GM23338 (cell line): ENCODE data around the gene IRX2. TPM values are rescaled to one million over a fixed set of nuclear protein-coding genes. Genes with fewer than 3 reads are reported as not detected.

Experiments used
- ATAC-seq: fragments of 200-7000 bp; cut with Tn5 transposase; 3 replicates; pipeline ENCODE4 v1.9.1; 2020
- DNase-seq: peaks from one replicate; pipeline ENCODE4 v3.0.0-alpha.2; 2015; ENCODE audit warnings: low spot score
- H2AFZ ChIP-seq: fragments of 200-600 bp; sonication (generic); 2 replicates; pipeline ENCODE4 v1.8.0; 2016; ENCODE audit warnings: antibody characterized with exemption, mild to moderate bottlenecking, moderate library complexity
- H3F3A ChIP-seq: fragments of 200-600 bp; sonication (generic); replicated peaks from 2 replicates; pipeline ENCODE4 v1.8.0; 2017; ENCODE audit warnings: antibody characterized with exemption, mixed run types, low read depth
- H3K27ac ChIP-seq: fragments of 200-600 bp; sonication (generic); 2 replicates; pipeline ENCODE4 v1.6.1; 2016; ENCODE audit warnings: low read depth
- H3K27me3 ChIP-seq: fragments of 200-600 bp; sonication (generic); 2 replicates; pipeline ENCODE4 v1.8.0; 2016; ENCODE audit warnings: mild to moderate bottlenecking, mixed run types, moderate library complexity; ENCODE audit not compliant: insufficient read depth
- H3K36me3 ChIP-seq: fragments of 200-600 bp; sonication (generic); 2 replicates; pipeline ENCODE4 v1.8.0; 2016; ENCODE audit warnings: mild to moderate bottlenecking; ENCODE audit not compliant: insufficient read depth
- H3K4me1 ChIP-seq: fragments of 200-600 bp; sonication (generic); 2 replicates; pipeline ENCODE4 v1.8.0; 2016; ENCODE audit warnings: mild to moderate bottlenecking, moderate library complexity; ENCODE audit not compliant: insufficient read depth
- H3K4me2 ChIP-seq: fragments of 200-600 bp; sonication (generic); 2 replicates; pipeline ENCODE4 v1.7.1; 2017; ENCODE audit warnings: mixed run types
- H3K4me3 ChIP-seq: fragments of 200-600 bp; sonication (generic); 2 replicates; pipeline ENCODE4 v1.6.1; 2016; ENCODE audit warnings: mixed run types
- H3K79me2 ChIP-seq: fragments of 200-600 bp; sonication (generic); replicated peaks from 2 replicates; pipeline ENCODE4 v1.8.0; 2017; ENCODE audit warnings: mild to moderate bottlenecking; ENCODE audit not compliant: insufficient read depth
- H3K9me2 ChIP-seq: fragments of 200-600 bp; sonication (generic); 2 replicates; pipeline ENCODE4 v1.8.0; 2017; ENCODE audit not compliant: insufficient read depth
- H4K20me1 ChIP-seq: fragments of 200-600 bp; sonication (generic); replicated peaks from 2 replicates; pipeline ENCODE4 v1.8.0; 2017; ENCODE audit warnings: mild to moderate bottlenecking; ENCODE audit not compliant: insufficient read depth
- H3K27ac Mint-ChIP-seq: 2 replicates; pipeline ENCODE4 v1.8.0; 2020; ENCODE audit warnings: inconsistent platforms, mild to moderate bottlenecking, moderate library complexity, mixed read lengths
- H3K27me3 Mint-ChIP-seq: 3 replicates; pipeline ENCODE4 v1.8.0; 2022; ENCODE audit warnings: low read depth, mild to moderate bottlenecking, moderate library complexity, mixed read lengths, inconsistent platforms; ENCODE audit not compliant: insufficient read depth, poor library complexity
- H3K36me3 Mint-ChIP-seq: 3 replicates; pipeline ENCODE4 v1.8.0; 2021; ENCODE audit warnings: low read depth, mild to moderate bottlenecking, inconsistent platforms, moderate library complexity, mixed read lengths
- H3K4me1 Mint-ChIP-seq: 3 replicates; pipeline ENCODE4 v1.8.0; 2020; ENCODE audit warnings: mild to moderate bottlenecking, inconsistent platforms, mixed read lengths
- H3K4me3 Mint-ChIP-seq: 3 replicates; pipeline ENCODE4 v1.8.0; 2021; ENCODE audit warnings: moderate library complexity, mild to moderate bottlenecking, inconsistent platforms, mixed read lengths
- H3K9me3 Mint-ChIP-seq: 3 replicates; pipeline ENCODE4 v1.8.0; 2020; ENCODE audit warnings: moderate library complexity, mild to moderate bottlenecking, inconsistent platforms, mixed read lengths
- CREB1 ChIP-seq: fragments of 250-450 bp; sonication (Bioruptor Pico); IDR thresholded peaks from 2 replicates; pipeline ENCODE4 v1.5.0; 2020; ENCODE audit warnings: low read depth, mild to moderate bottlenecking, moderate library complexity
- CTCF ChIP-seq, 2 experiments: fragments of 200-600 bp in 1 of 2; sonication (generic) in 1 of 2; conservative IDR thresholded peaks; 2 replicates each; pipeline versions ENCODE4 v1.5.1 to v1.6.1; 2016 to 2017; ENCODE audit warnings: antibody characterized with exemption in 2 of 2, low read depth in 2 of 2, mild to moderate bottlenecking in 2 of 2, moderate library complexity in 1 of 2
- ETS1 ChIP-seq: IDR thresholded peaks from 2 replicates; pipeline ENCODE4 v1.6.1; 2016; ENCODE audit warnings: antibody characterized with exemption
- EZH2 ChIP-seq: fragments of 200-600 bp; sonication (generic); IDR thresholded peaks from one replicate; pipeline ENCODE4 v1.8.0; 2017; ENCODE audit warnings: antibody characterized with exemption, mild to moderate bottlenecking, low read depth; ENCODE audit not compliant: unreplicated experiment
- EZH2phosphoT487 ChIP-seq: fragments of 200-600 bp; sonication (generic); IDR thresholded peaks from one replicate; pipeline ENCODE4 v1.8.1; 2018; ENCODE audit warnings: antibody characterized with exemption; ENCODE audit not compliant: unreplicated experiment
- JUNB ChIP-seq: IDR thresholded peaks from one replicate; pipeline ENCODE4 v1.6.1; 2016; ENCODE audit warnings: antibody characterized with exemption; ENCODE audit not compliant: unreplicated experiment
- NANOG ChIP-seq: IDR thresholded peaks from 2 replicates; pipeline ENCODE4 v1.6.1; 2016; ENCODE audit warnings: antibody characterized with exemption, borderline replicate concordance
- POLR2AphosphoS5 ChIP-seq: IDR thresholded peaks from 2 replicates; pipeline ENCODE4 v1.6.1; 2016; ENCODE audit warnings: antibody characterized with exemption, low read depth
- REST ChIP-seq: IDR thresholded peaks from one replicate; pipeline ENCODE4 v1.6.1; 2018; ENCODE audit warnings: antibody characterized with exemption; ENCODE audit not compliant: unreplicated experiment
- STAT1 ChIP-seq: IDR thresholded peaks from one replicate; pipeline ENCODE4 v1.6.1; 2016; ENCODE audit warnings: antibody characterized with exemption; ENCODE audit not compliant: unreplicated experiment
- ZNF114 ChIP-seq: fragments of 250-450 bp; sonication (Bioruptor Pico); IDR thresholded peaks from 2 replicates; pipeline ENCODE4 v1.5.0; 2020; ENCODE audit warnings: mild to moderate bottlenecking, moderate library complexity
- ZNF331 ChIP-seq: fragments of 250-450 bp; sonication (Bioruptor Pico); IDR thresholded peaks from 2 replicates; pipeline ENCODE4 v1.5.0; 2020; ENCODE audit warnings: low read depth, mild to moderate bottlenecking, moderate library complexity
- polyA plus RNA-seq: library from polyadenylated mRNA; unstranded; fragments of >200 nt; fragmentation: Nextera tagmentation; extraction: Ambion mirVana; gene quantifications from 2 replicates; pipeline ENCODE4 v1.2.1, GENCODE V29; 2016
- total RNA-seq: library from RNA; depleted of rRNA; stranded (reverse); fragments of >200 nt; shearing (Covaris generic); gene quantifications from 2 replicates; pipeline ENCODE4 v1.2.3, GENCODE V29; 2014
- TF ChIP-seq, protein P1 (sequence below): fragments of 250-450 bp; sonication (Bioruptor Pico); IDR thresholded peaks from 2 replicates; pipeline ENCODE4 v1.5.0; 2020; ENCODE audit warnings: mild to moderate bottlenecking, moderate library complexity

The IRX2 gene
- total and polyA plus RNA-seq, 2 experiments from 2014 or later: 13.6 to 25.3 TPM

DNA sequence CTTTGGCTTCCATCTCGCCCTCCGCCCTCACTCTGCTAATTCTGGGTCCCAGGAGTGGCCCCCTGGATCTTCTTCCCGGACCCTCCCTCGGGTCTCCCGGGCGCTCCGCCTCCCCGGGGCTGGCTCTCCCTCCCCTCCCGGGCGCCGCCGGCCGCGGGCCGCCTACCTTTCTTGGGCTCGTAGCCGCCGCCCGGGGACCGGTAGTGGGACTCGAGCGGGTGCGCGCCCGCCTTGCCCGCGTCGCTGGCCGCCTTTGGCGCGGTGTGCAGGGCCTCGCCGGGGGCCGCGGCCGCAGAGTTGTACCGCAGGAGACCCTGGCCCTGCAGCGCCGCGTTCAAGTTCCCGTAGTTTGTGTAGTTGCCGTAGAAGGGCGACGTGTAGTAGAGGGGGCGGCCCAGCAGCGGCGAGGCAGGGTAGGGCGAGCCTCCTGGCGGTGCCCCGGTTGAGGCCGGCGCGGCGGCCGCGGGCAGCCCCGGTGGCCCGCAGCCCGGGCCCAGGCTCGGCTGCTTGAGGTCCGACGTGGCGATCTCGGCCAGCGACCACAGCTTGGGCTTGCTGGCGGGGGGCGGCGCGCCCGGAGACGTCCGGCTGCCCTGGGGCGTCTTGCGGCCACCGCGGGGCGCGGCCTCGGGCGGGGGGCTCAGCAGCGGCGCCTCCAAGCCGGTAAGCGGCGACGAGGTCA, 3.2 kb downstream of the IRX2 start:
- peaks cover 44% of the 10 kb centered on the region for H3K4me1 Mint-ChIP-seq
- H3K4me3 ChIP-seq: peak overlapping the region; percentile 63; the same call in 1 of the 2 replicates
- H3K4me1 ChIP-seq: peaks cover 24% of the 10 kb centered on the region
- no peaks in the 10 kb centered on the region for H3K9me2 ChIP-seq
- H3K27me3 ChIP-seq: peaks cover 86% of the 10 kb centered on the region
- peaks cover 50% of the 10 kb centered on the region for H3K36me3 Mint-ChIP-seq
- peaks cover 4% of the 10 kb centered on the region; the same call in 2 of the 3 replicates for H3K9me3 Mint-ChIP-seq
- H3K27ac ChIP-seq: no peak overlapping the region
- H3K27me3 Mint-ChIP-seq: peaks cover 73% of the 10 kb centered on the region
- H3K79me2 ChIP-seq: peaks cover 42% of the 10 kb centered on the region
- H3K4me3 Mint-ChIP-seq: no peak overlapping the region
- peaks cover 41% of the 10 kb centered on the region for H4K20me1 ChIP-seq
- no peak overlapping the region for H2AFZ ChIP-seq
- peaks cover 8% of the 10 kb centered on the region; the same call in 1 of the 2 replicates for H3K36me3 ChIP-seq
- DNase-seq (peak; percentile 19), ATAC-seq (no peak)
- TF ChIP-seq ZNF114 (no peak), ETS1 (no peak), CTCF (conservative IDR thresholded peaks at IDR 0.05; ENCODE audit: low read depth in 2 of 2) (no peak), NANOG (no peak), JUNB (no peak), ZNF331 (CRISPR knock-in tag) (no peak), POLR2AphosphoS5 (no peak), EZH2phosphoT487 (no peak), EZH2 (no peak), STAT1 (no peak), REST (no peak), CREB1 (no peak)
- TF ChIP-seq, protein P1, sequence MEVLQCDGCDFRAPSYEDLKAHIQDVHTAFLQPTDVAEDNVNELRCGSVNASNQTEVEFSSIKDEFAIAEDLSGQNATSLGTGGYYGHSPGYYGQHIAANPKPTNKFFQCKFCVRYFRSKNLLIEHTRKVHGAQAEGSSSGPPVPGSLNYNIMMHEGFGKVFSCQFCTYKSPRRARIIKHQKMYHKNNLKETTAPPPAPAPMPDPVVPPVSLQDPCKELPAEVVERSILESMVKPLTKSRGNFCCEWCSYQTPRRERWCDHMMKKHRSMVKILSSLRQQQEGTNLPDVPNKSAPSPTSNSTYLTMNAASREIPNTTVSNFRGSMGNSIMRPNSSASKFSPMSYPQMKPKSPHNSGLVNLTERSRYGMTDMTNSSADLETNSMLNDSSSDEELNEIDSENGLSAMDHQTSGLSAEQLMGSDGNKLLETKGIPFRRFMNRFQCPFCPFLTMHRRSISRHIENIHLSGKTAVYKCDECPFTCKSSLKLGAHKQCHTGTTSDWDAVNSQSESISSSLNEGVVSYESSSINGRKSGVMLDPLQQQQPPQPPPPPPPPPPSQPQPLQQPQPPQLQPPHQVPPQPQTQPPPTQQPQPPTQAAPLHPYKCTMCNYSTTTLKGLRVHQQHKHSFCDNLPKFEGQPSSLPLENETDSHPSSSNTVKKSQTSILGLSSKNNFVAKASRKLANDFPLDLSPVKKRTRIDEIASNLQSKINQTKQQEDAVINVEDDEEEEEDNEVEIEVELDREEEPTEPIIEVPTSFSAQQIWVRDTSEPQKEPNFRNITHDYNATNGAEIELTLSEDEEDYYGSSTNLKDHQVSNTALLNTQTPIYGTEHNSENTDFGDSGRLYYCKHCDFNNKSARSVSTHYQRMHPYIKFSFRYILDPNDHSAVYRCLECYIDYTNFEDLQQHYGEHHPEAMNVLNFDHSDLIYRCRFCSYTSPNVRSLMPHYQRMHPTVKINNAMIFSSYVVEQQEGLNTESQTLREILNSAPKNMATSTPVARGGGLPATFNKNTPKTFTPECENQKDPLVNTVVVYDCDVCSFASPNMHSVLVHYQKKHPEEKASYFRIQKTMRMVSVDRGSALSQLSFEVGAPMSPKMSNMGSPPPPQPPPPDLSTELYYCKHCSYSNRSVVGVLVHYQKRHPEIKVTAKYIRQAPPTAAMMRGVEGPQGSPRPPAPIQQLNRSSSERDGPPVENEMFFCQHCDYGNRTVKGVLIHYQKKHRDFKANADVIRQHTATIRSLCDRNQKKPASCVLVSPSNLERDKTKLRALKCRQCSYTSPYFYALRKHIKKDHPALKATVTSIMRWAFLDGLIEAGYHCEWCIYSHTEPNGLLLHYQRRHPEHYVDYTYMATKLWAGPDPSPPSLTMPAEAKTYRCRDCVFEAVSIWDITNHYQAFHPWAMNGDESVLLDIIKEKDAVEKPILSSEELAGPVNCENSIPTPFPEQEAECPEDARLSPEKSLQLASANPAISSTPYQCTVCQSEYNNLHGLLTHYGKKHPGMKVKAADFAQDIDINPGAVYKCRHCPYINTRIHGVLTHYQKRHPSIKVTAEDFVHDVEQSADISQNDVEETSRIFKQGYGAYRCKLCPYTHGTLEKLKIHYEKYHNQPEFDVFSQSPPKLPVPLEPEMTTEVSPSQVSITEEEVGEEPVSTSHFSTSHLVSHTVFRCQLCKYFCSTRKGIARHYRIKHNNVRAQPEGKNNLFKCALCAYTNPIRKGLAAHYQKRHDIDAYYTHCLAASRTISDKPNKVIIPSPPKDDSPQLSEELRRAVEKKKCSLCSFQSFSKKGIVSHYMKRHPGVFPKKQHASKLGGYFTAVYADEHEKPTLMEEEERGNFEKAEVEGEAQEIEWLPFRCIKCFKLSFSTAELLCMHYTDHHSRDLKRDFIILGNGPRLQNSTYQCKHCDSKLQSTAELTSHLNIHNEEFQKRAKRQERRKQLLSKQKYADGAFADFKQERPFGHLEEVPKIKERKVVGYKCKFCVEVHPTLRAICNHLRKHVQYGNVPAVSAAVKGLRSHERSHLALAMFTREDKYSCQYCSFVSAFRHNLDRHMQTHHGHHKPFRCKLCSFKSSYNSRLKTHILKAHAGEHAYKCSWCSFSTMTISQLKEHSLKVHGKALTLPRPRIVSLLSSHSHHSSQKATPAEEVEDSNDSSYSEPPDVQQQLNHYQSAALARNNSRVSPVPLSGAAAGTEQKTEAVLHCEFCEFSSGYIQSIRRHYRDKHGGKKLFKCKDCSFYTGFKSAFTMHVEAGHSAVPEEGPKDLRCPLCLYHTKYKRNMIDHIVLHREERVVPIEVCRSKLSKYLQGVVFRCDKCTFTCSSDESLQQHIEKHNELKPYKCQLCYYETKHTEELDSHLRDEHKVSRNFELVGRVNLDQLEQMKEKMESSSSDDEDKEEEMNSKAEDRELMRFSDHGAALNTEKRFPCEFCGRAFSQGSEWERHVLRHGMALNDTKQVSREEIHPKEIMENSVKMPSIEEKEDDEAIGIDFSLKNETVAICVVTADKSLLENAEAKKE: no peak
- H3F3A ChIP-seq: peaks cover 8% of the 10 kb centered on the region; the same call in 1 of the 2 replicates
- H3K4me2 ChIP-seq: peak overlapping the region; percentile 62; the same call in 1 of the 2 replicates
- no peak overlapping the region for H3K27ac Mint-ChIP-seq
